Upper lobe of left lung (tissue), 4 donors: ENCODE measurements around the gene MEP1B.

ENCODE experiments used
- CTCF ChIP-seq, 6 experiments: fragments of 450-650 bp in 4 of 6; fragments of 200-600 bp in 2 of 6; sonication (generic) in 2 of 6; IDR thresholded peaks; one replicate each; pipeline ENCODE4 v1.5.1; 2016 to 2019; ENCODE audit warnings: antibody characterized with exemption in 6 of 6
- EP300 ChIP-seq, 4 donors: sonication (generic); formaldehyde crosslinking; IDR thresholded peaks; one replicate each; pipeline ENCODE4 v1.5.1; 2017; ENCODE audit warnings: antibody characterized with exemption in 4 of 4, control low read depth in 2 of 4
- POLR2AphosphoS5 ChIP-seq, 2 donors: sonication (generic); formaldehyde crosslinking; IDR thresholded peaks; one replicate each; pipeline ENCODE4 v1.5.1; 2017; ENCODE audit warnings: antibody characterized with exemption in 2 of 2

GRCh38 chr18:32177530-32177929, 12.3 kb upstream of the MEP1B start:
- TF ChIP-seq CTCF (IDR thresholded peaks at IDR 0.05) (no peak), EP300 (IDR thresholded peaks at IDR 0.05) (no peak), POLR2AphosphoS5 (IDR thresholded peaks at IDR 0.05) (no peak)
